HG02759 (cell line): ENCODE data around the gene LCNL1.

ENCODE experiments used
- ATAC-seq: cut with Tn5 transposase; IDR thresholded peaks from one replicate; pipeline ENCODE4 v1.9.1; 2021; ENCODE audit warnings: mild to moderate bottlenecking, moderate library complexity; ENCODE audit not compliant: unreplicated experiment

LCNL1 gene

GRCh38 chr9:136946228-136947027 lies 36.4 kb upstream of the LCNL1 start:
- no peak for ATAC-seq

- ATAC-seq = no peak
These were observed 35.5 kb upstream of the LCNL1 start for GRCh38 chr9:136947028-136947891.

GRCh38 chr9:136947955-136948510 lies 34.8 kb upstream of the LCNL1 start:
- no peak for ATAC-seq

GRCh38 chr9:136949239-136949816 lies 33.5 kb upstream of the LCNL1 start:
- ATAC-seq = no peak

- peak; percentile 83 for ATAC-seq
These were observed 32.8 kb upstream of the LCNL1 start for GRCh38 chr9:136949817-136950655.

GRCh38 chr9:136950656-136951276 lies 32.0 kb upstream of the LCNL1 start:
- ATAC-seq = no peak

GRCh38 chr9:136951541-136952320 lies 31.1 kb upstream of the LCNL1 start, which contains the start of gene LCN12:
Gene LCN12 (plus strand): TSS chr9:136952273. CDS start chr9:136952328, 55 bp downstream.
- ATAC-seq = no peak

GRCh38 chr9:136952321-136952850 lies 30.4 kb upstream of the LCNL1 start:
- ATAC-seq = no peak

GRCh38 chr9:136952876-136953770 lies 29.7 kb upstream of the LCNL1 start:
- no peak for ATAC-seq

GRCh38 chr9:136953771-136954269 lies 29.0 kb upstream of the LCNL1 start:
- no peak for ATAC-seq

GRCh38 chr9:136954270-136955083 lies 28.3 kb upstream of the LCNL1 start:
- no peak for ATAC-seq

- ATAC-seq = no peak
These were observed 27.4 kb upstream of the LCNL1 start for GRCh38 chr9:136955202-136955942.

GRCh38 chr9:136955943-136956335 lies 26.9 kb upstream of the LCNL1 start:
- no peak for ATAC-seq

- ATAC-seq = no peak
These were observed 26.2 kb upstream of the LCNL1 start for GRCh38 chr9:136956604-136957003.

- no peak for ATAC-seq
These were observed 25.3 kb upstream of the LCNL1 start for GRCh38 chr9:136957461-136957860.

GRCh38 chr9:136957901-136958300 lies 24.9 kb upstream of the LCNL1 start:
- ATAC-seq = no peak
